Superior temporal gyrus (tissue), 1 donor: ENCODE data around the gene GJA4.
"Not testable (repeated sequence)": the region's sequence is repeated elsewhere in the genome, so short reads cannot be mapped to it uniquely, and the experiment has no call there.

Source experiments
- DNase-seq: peaks from one replicate; pipeline ENCODE4 v3.0.0-alpha.2; 2016; ENCODE audit errors: extremely low spot score

GJA4 gene

GRCh38 chr1:34792424-34792823 is 375 bp upstream of the GJA4 start:
- DNase-seq: no peak

- DNase-seq: no peak
These were observed 1.4 kb downstream of the GJA4 start for GRCh38 chr1:34794001-34794789.

GRCh38 chr1:34794790-34795180 is 2.0 kb downstream of the GJA4 start:
- DNase-seq: no peak

DNA sequence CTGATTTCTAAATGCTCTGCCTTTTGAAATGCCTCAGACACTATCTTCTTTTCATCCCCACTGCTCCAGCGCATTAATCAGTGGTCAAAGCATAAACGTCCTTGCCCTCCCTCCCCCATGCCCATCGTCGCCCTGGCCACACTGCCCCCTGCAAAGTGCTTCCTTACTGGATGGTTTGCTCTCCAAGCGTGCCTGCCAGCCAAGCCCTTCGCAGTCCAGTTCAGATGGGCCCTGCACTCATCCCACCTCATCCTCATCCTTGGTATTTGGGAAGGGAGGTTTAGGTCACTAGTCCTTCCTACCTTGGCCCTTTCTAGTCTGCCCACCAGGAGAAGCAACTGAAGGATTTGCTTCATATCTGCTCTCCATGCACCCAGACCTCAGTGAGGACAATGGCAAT is 3.1 kb downstream of the GJA4 start:
- no peak for DNase-seq

DNA sequence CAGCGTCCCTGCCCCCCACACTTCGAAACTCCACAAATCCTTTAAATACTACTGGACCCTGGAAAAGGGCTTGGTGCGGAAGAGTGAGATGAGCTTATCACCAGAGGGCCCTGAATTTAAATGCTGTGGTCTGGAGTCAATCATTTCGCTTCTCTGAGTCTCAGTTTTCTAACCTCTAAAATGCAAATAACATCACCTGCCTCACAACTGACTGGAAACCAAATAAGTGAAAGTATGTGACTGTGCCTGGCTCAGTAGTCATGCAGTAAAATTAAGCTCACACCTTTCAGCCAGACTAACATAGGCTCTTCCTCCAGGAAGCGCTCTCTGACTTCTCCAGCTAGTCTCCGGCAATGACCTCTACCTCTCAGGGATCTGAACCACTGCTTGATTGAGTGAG is 4.2 kb downstream of the GJA4 start:
- DNase-seq: no peak

GRCh38 chr1:34800214-34800613 is 7.4 kb downstream of the GJA4 start:
- DNase-seq: no peak

DNA sequence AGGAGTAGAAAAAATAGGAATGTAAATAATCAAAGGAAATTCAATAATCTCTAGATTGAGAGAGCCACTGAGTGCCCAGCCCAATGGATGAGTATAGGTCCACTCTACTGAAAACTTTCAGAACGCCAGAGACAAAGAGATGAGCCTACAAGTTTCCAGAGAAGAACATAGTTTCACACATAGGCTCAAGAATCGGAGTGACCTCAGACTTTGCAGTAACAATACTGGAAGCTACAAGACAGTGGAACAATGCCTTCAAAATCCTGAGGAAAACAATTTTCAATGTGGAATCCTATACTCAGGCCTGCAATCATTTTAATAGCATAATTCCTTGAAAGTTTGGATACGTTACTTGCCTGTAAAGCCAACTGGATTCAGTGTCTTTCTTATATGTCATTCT is 11.0 kb downstream of the GJA4 start:
- no peak for DNase-seq

- no peak for DNase-seq
These were observed 13.6 kb downstream of the GJA4 start for GRCh38 chr1:34806396-34806795.

DNA sequence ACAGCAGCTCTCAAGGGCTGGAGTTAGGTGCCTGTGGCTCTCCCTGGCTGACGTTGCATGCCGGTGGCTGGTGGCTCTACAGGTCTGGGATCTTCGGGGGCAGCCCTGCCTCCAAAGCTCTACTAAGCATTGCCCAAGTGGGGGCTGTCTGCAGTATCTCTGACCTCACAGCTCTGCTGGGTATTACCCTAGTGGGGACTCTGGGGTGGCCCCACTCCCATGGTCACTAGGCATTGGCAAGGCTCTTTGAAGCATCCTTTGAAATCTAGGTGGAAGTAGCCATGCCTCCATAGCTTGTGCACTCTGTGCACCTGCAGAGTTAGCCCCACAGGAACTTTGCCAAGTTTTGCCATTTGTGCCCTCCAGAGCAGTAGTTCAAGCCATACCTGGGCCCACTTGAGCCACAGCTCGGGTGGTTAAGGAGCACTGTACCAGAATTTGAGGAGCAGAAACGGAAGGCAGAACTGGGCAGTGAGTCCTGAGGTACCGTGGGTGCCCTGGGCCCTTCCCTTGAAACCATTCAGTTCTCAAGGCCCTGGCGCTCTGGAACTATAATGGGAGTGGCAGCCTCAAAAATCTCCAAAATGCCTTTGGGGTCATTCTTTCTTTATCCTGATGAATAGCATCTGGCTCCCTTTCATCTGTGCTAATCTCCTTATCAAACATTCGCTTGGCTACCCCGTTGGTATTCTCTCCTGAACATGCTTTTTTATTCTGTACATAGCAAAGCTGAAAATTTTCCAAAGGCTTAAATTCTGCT is 15.4 kb downstream of the GJA4 start:
- DNase-seq: no peak

DNA sequence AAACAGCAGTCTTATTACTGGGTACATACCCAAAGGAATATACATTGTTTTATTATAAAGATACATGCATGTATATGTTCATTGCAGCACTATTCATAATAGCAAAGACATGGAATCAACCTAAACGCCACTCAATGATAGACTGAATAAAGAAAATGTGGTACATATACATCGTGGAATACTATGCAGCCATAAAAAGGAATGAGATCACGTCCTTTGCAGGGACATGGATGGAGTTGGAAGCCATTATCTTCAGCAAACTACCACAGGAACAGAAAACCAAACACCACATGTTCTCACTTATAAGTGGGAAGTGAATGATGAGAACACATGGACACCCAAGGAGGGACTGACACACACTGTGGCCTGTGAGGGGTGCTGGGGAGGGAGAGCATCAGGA is 18.0 kb downstream of the GJA4 start:
- DNase-seq: not testable (repeated sequence)

GRCh38 chr1:34816332-34816731 is 23.5 kb downstream of the GJA4 start:
- no peak for DNase-seq

GRCh38 chr1:34816778-34817177 is 24.0 kb downstream of the GJA4 start:
- DNase-seq: no peak

DNA sequence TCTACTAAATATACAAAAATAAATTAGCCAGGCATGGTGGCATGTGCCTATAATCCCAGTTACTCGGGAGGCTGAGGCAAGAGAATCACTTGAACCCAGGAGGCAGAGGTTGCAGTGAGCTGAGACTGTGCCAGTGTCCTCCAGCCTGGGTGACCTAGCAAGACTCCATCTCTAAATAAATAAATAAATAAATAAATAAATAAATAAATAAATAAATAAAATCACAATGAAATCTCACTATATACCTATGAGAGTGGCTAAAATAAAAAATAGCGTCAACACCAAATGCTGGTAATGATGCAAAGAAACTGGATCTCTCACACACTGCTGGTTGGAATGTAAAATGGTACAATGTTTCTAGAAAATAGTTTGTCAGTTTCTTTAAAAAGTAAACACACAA is 26.1 kb downstream of the GJA4 start:
- not testable (repeated sequence) for DNase-seq

DNA sequence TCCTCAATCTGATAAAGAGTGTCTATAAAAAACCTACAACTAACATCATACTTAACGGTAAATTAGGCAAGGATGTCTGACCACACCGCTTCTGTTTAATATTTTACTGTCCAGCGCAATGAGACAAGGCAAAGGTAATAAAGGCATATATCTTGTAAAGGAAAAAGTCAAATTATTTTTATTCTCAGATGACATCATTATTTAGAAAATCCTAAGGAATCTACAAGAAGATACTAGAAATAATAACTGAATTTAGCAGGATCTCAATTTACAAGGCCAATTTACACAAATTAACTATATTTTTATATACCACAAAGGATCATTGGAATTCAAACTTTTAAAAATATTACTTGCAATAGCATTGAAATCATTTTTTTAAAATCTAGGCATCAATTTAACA is 29.4 kb downstream of the GJA4 start:
- no peak for DNase-seq

DNA sequence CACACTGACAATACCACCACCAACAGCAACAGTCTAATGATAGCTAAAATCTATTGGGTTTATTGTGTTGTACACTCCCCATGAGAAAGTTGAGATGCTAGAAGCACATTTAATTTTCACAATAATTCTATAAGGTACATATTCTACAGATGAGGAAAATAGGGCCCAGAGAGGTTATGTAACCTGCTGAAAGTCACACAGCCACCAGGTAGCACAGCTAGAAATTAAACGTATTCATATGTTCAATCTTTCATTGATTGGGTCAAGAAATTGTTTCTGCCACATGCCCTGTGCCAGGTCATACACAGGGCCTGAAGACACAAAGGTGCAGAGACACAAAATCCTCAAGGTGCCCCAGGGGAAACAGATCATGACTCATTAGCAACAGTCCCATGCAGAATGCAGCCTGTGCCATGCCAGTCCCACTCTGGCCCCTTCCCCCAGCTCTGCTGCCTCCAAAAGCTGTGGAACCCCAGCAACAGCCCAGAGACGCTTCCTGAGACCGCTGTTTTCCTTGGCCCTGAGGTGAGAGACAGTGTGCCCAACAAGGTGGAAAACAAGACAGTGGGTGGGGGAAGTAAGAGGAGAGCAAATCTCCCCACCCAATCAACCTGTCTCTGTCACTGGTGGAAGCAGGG is 32.1 kb downstream of the GJA4 start:
- no peak for DNase-seq

GRCh38 chr1:34825455-34826091 is 32.8 kb downstream of the GJA4 start:
- no peak for DNase-seq

GRCh38 chr1:34827341-34827941 is 34.6 kb downstream of the GJA4 start:
- DNase-seq: no peak

- DNase-seq: no peak
These were observed 35.8 kb downstream of the GJA4 start for GRCh38 chr1:34828611-34829010.

DNA sequence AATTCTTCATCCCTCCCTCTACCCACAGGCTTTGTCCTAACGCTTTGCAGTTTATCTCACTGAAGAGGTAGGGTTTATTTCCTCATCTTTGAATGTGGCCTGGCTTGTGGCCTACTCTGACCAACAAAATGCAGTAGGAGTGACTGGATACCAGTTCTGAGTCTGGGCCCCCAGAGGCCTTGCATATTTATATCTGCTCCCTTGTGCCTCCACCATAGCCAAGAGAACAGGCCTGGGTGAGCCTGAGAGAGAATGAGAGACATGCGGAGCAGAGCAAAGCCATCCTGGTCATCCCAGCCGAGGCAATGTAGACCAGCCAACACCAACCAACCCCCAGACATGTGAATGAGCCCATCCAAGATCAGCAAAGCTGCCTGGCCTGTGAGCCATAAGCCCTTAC is 36.5 kb downstream of the GJA4 start:
- DNase-seq: no peak

DNA sequence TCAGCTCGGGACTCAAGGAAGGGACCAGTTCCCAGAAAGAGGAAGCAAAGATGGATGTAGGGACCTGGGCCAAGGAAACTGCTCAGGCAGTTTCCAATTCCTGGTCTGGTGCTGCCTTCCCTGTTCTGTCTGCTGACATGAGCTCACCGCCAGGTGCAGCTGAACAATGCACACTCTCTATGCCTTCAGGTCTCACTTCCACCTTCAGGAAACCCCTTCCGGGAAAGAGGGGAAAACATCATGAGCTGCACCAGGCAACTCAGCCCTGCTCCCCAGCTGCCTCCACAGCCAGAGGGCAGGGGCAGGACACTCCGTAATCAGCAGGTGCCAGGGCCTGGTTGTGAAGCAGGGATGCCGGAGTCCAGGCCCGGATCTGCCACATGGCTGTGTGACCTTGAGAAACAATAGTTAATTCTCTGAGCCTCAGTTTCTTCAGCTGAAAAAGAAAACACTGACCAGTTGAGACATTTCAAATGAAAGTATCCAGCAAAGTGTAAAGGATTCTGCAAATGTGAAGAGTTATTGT is 39.0 kb downstream of the GJA4 start:
- DNase-seq: no peak

GRCh38 chr1:34833711-34834110 is 40.9 kb downstream of the GJA4 start:
- no peak for DNase-seq
